Activated T-cell treated with anti-CD3 and anti-CD28 coated beads, Interleukin-2, amount 50 U/mL, for 24 hours (primary cell): ENCODE results near the gene RAD21L1.

ENCODE experiments used
- DNase-seq: peaks from one replicate; pipeline ENCODE4 v3.0.0-alpha.2; 2020
- H3K27ac Mint-ChIP-seq: 2 replicates; pipeline ENCODE4 v1.8.0; 2020; ENCODE audit warnings: mild to moderate bottlenecking, mixed read lengths
- H3K27me3 Mint-ChIP-seq: 2 replicates; pipeline ENCODE4 v1.8.0; 2020; ENCODE audit warnings: mixed read lengths
- H3K36me3 Mint-ChIP-seq: 2 replicates; pipeline ENCODE4 v1.8.0; 2020; ENCODE audit warnings: low read depth, mixed read lengths
- H3K4me1 Mint-ChIP-seq: 2 replicates; pipeline ENCODE4 v1.8.0; 2020; ENCODE audit warnings: low read depth, mixed read lengths
- H3K4me3 Mint-ChIP-seq: 2 replicates; pipeline ENCODE4 v1.8.0; 2020; ENCODE audit warnings: mild to moderate bottlenecking, moderate library complexity, mixed read lengths
- H3K9me3 Mint-ChIP-seq: 2 replicates; pipeline ENCODE4 v1.8.0; 2020; ENCODE audit warnings: mixed read lengths

RAD21L1 gene

GRCh38 chr20:1189827-1190226 is 36.0 kb upstream of the RAD21L1 start:
- Mint-ChIP-seq H3K4me3 (no peak overlapping the region), H3K4me1 (peaks cover 1% of the 10 kb centered on the region)

GRCh38 chr20:1190847-1191246 is 35.0 kb upstream of the RAD21L1 start:
- DNase-seq = no peak
- H3K36me3 Mint-ChIP-seq = no peaks in the 10 kb centered on the region
- peaks cover 1% of the 10 kb centered on the region for H3K4me1 Mint-ChIP-seq
- no peak overlapping the region for H3K4me3 Mint-ChIP-seq
- H3K27me3 Mint-ChIP-seq = peaks cover 11% of the 10 kb centered on the region
- H3K9me3 Mint-ChIP-seq = no peaks in the 10 kb centered on the region
- H3K27ac Mint-ChIP-seq = no peak overlapping the region

More at GRCh38 chr20:1189827-1190226, 36.0 kb upstream of the RAD21L1 start:
- Mint-ChIP-seq H3K27me3 (peaks cover 12% of the 10 kb centered on the region), H3K9me3 (no peaks in the 10 kb centered on the region), H3K27ac (no peak overlapping the region), H3K36me3 (no peaks in the 10 kb centered on the region)
- DNase-seq = no peak

- H3K36me3 Mint-ChIP-seq = no peaks in the 10 kb centered on the region
- H3K27ac Mint-ChIP-seq = no peak overlapping the region
- H3K4me3 Mint-ChIP-seq = no peak overlapping the region
- DNase-seq = no peak
- H3K27me3 Mint-ChIP-seq = peaks cover 6% of the 10 kb centered on the region
- no peaks in the 10 kb centered on the region for H3K4me1 Mint-ChIP-seq
- no peaks in the 10 kb centered on the region for H3K9me3 Mint-ChIP-seq
These were observed 34.5 kb upstream of the RAD21L1 start for GRCh38 chr20:1191299-1191698.

- no peak overlapping the region for H3K4me3 Mint-ChIP-seq
- H3K27me3 Mint-ChIP-seq = peaks cover 4% of the 10 kb centered on the region
- no peaks in the 10 kb centered on the region for H3K9me3 Mint-ChIP-seq
- H3K36me3 Mint-ChIP-seq = no peaks in the 10 kb centered on the region
- no peak overlapping the region for H3K27ac Mint-ChIP-seq
- H3K4me1 Mint-ChIP-seq = peaks cover 4% of the 10 kb centered on the region
- no peak for DNase-seq
These were observed 30.6 kb upstream of the RAD21L1 start for GRCh38 chr20:1195226-1195625.

GRCh38 chr20:1196634-1197033 is 29.2 kb upstream of the RAD21L1 start:
- no peak for DNase-seq
- Mint-ChIP-seq H3K27me3 (no peaks in the 10 kb centered on the region), H3K27ac (no peak overlapping the region), H3K9me3 (no peaks in the 10 kb centered on the region), H3K4me1 (peaks cover 5% of the 10 kb centered on the region), H3K4me3 (no peak overlapping the region), H3K36me3 (no peaks in the 10 kb centered on the region)

- Mint-ChIP-seq H3K36me3 (no peaks in the 10 kb centered on the region), H3K27me3 (no peaks in the 10 kb centered on the region), H3K4me3 (no peak overlapping the region), H3K4me1 (peaks cover 5% of the 10 kb centered on the region), H3K27ac (no peak overlapping the region), H3K9me3 (no peaks in the 10 kb centered on the region)
- DNase-seq = no peak
These were observed 28.0 kb upstream of the RAD21L1 start for GRCh38 chr20:1197801-1198200.

GRCh38 chr20:1198751-1199150 is 27.1 kb upstream of the RAD21L1 start:
- Mint-ChIP-seq H3K36me3 (no peaks in the 10 kb centered on the region), H3K27ac (no peak overlapping the region), H3K4me1 (peaks cover 5% of the 10 kb centered on the region), H3K9me3 (no peaks in the 10 kb centered on the region), H3K27me3 (no peaks in the 10 kb centered on the region), H3K4me3 (no peak overlapping the region)
- no peak for DNase-seq

GRCh38 chr20:1199212-1199873 is 26.5 kb upstream of the RAD21L1 start:
- peaks cover 5% of the 10 kb centered on the region for H3K4me1 Mint-ChIP-seq
- no peak overlapping the region for H3K4me3 Mint-ChIP-seq
- H3K27me3 Mint-ChIP-seq = no peaks in the 10 kb centered on the region
- no peak for DNase-seq
- H3K27ac Mint-ChIP-seq = no peak overlapping the region
- no peaks in the 10 kb centered on the region for H3K36me3 Mint-ChIP-seq
- no peaks in the 10 kb centered on the region for H3K9me3 Mint-ChIP-seq

GRCh38 chr20:1199964-1200363 is 25.9 kb upstream of the RAD21L1 start:
- Mint-ChIP-seq H3K4me3 (no peak overlapping the region), H3K36me3 (no peaks in the 10 kb centered on the region), H3K9me3 (no peaks in the 10 kb centered on the region), H3K27me3 (no peaks in the 10 kb centered on the region), H3K27ac (no peak overlapping the region), H3K4me1 (peaks cover 5% of the 10 kb centered on the region)
- DNase-seq = no peak

- Mint-ChIP-seq H3K27me3 (no peaks in the 10 kb centered on the region), H3K4me1 (peaks cover 5% of the 10 kb centered on the region), H3K36me3 (no peaks in the 10 kb centered on the region), H3K9me3 (no peaks in the 10 kb centered on the region), H3K27ac (no peak within 1 kb of the TSS), H3K4me3 (no peak within 1 kb of the TSS)
- DNase-seq = no peak
These were observed 22.9 kb upstream of the RAD21L1 start, which contains the start of gene C20orf202 for GRCh38 chr20:1202762-1203504. Gene C20orf202 (plus strand): TSS chr20:1203454. CDS start chr20:1203586, 132 bp downstream.

- no peak overlapping the region for H3K4me3 Mint-ChIP-seq
- H3K36me3 Mint-ChIP-seq = no peaks in the 10 kb centered on the region
- no peak overlapping the region for H3K27ac Mint-ChIP-seq
- no peaks in the 10 kb centered on the region for H3K27me3 Mint-ChIP-seq
- H3K9me3 Mint-ChIP-seq = no peaks in the 10 kb centered on the region
- H3K4me1 Mint-ChIP-seq = peaks cover 5% of the 10 kb centered on the region
- no peak for DNase-seq
These were observed 22.2 kb upstream of the RAD21L1 start for GRCh38 chr20:1203630-1204029.

- H3K27me3 Mint-ChIP-seq = no peaks in the 10 kb centered on the region
- H3K27ac Mint-ChIP-seq = no peak overlapping the region
- peaks cover 5% of the 10 kb centered on the region for H3K4me1 Mint-ChIP-seq
- DNase-seq = no peak
- no peaks in the 10 kb centered on the region for H3K36me3 Mint-ChIP-seq
- H3K9me3 Mint-ChIP-seq = no peaks in the 10 kb centered on the region
- H3K4me3 Mint-ChIP-seq = no peak overlapping the region
These were observed 21.7 kb upstream of the RAD21L1 start for GRCh38 chr20:1204113-1204512.

- Mint-ChIP-seq H3K36me3 (no peaks in the 10 kb centered on the region), H3K27me3 (no peaks in the 10 kb centered on the region), H3K27ac (no peak overlapping the region), H3K4me3 (no peak overlapping the region), H3K9me3 (no peaks in the 10 kb centered on the region), H3K4me1 (peaks cover 5% of the 10 kb centered on the region)
- DNase-seq = no peak
These were observed 21.3 kb upstream of the RAD21L1 start for GRCh38 chr20:1204576-1204975.

GRCh38 chr20:1205802-1206201 is 20.0 kb upstream of the RAD21L1 start:
- Mint-ChIP-seq H3K36me3 (no peaks in the 10 kb centered on the region), H3K4me1 (no peaks in the 10 kb centered on the region), H3K9me3 (no peaks in the 10 kb centered on the region), H3K27ac (no peak overlapping the region), H3K27me3 (no peaks in the 10 kb centered on the region), H3K4me3 (no peak overlapping the region)
- DNase-seq = no peak

- DNase-seq = no peak
- no peaks in the 10 kb centered on the region for H3K9me3 Mint-ChIP-seq
- no peaks in the 10 kb centered on the region for H3K4me1 Mint-ChIP-seq
- H3K4me3 Mint-ChIP-seq = no peak overlapping the region
- H3K27ac Mint-ChIP-seq = no peak overlapping the region
- H3K36me3 Mint-ChIP-seq = no peaks in the 10 kb centered on the region
- H3K27me3 Mint-ChIP-seq = no peaks in the 10 kb centered on the region
These were observed 19.3 kb upstream of the RAD21L1 start for GRCh38 chr20:1206366-1207148.
